K562 (cell line): ENCODE measurements around the gene DDC. TPM values are rescaled to one million over a fixed set of nuclear protein-coding genes. Genes with fewer than 3 reads are reported as not detected.

Experiments used
- ATAC-seq: fragments of 200-7000 bp; cut with Tn5 transposase; 3 replicates; pipeline ENCODE4 v1.9.1; 2020; ENCODE audit warnings: moderate library complexity
- BruUV-seq: library from RNA; stranded (reverse); fragments of 400-500 nt; replicated peaks from 2 replicates; lab custom pipeline; 2021; lab: Mats Ljungman, UMichigan
- CTCF ChIA-PET: fragments of 300-600 bp; formaldehyde crosslinking; extraction: SDS; loops from one replicate; lab custom pipeline; 2021; ENCODE audit warnings: low intra/inter-chr PET ratio; lab: Yijun Ruan, JAX
- POLR2A ChIA-PET: fragments of 300-600, 350-650 bp; sonication (Branson Sonifier 250); formaldehyde crosslinking; extraction: SDS; loops from one replicate; lab custom pipeline; 2021; ENCODE audit warnings: antibody characterized with exemption, inconsistent platforms; lab: Yijun Ruan, JAX
- DNase-seq, 4 experiments: peaks; one replicate each; pipeline versions ENCODE4 v3.0.0 to v3.0.0-alpha.2; 2011 to 2018; ENCODE audit warnings: low spot score in 3 of 4, mixed read lengths in 3 of 4; ENCODE audit errors: extremely low read depth in 1 of 4
- FAIRE-seq: peaks from 2 replicates; lab custom pipeline; 2011; peaks lifted over from hg19 to GRCh38; lab: Jason Lieb, UNC
- H2AFZ ChIP-seq: 2 replicates; pipeline ENCODE4 v1.6.0; 2011; ENCODE audit warnings: low read depth, low read length, control low read depth, inconsistent platforms
- H3K27ac ChIP-seq: fragments of 200-600 bp; 3 replicates; pipeline ENCODE4 v1.8.0; 2011; ENCODE audit warnings: low read depth, mild to moderate bottlenecking, control low read depth, inconsistent platforms, low read length, moderate library complexity, mixed read lengths; ENCODE audit errors: extremely low read depth
- H3K27me3 ChIP-seq, 2 experiments: fragments of 300-600 bp in 1 of 2; 2 replicates in 1 of 2; 3 replicates in 1 of 2; pipeline versions ENCODE4 v1.6.0 to v1.8.0; 2011; ENCODE audit warnings: inconsistent platforms in 2 of 2, low read length in 2 of 2, mild to moderate bottlenecking in 1 of 2, mixed read lengths in 1 of 2, moderate library complexity in 1 of 2; ENCODE audit not compliant: control insufficient read depth in 2 of 2, insufficient read depth in 2 of 2
- H3K36me3 ChIP-seq: fragments of 300-600 bp; 3 replicates; pipeline ENCODE4 v1.8.0; 2011; ENCODE audit warnings: mild to moderate bottlenecking, low read length, inconsistent platforms; ENCODE audit not compliant: control insufficient read depth, insufficient read depth
- H3K4me1 ChIP-seq, 2 experiments: fragments of 200-600 bp in 1 of 2; replicated peaks in 1 of 2; 2 replicates in 1 of 2; 3 replicates in 1 of 2; pipeline versions ENCODE4 v1.5.1 to v1.8.0; 2011; ENCODE audit warnings: inconsistent platforms in 2 of 2, low read length in 2 of 2, mild to moderate bottlenecking in 1 of 2, mixed read lengths in 1 of 2, moderate library complexity in 1 of 2; ENCODE audit not compliant: control insufficient read depth in 2 of 2, insufficient read depth in 2 of 2
- H3K4me2 ChIP-seq: 2 replicates; pipeline ENCODE4 v1.6.1; 2011; ENCODE audit warnings: low read length, control low read depth, inconsistent platforms, mixed read lengths; ENCODE audit not compliant: insufficient read depth
- H3K4me3 ChIP-seq: fragments of 200-600 bp; sonication (generic), shearing (Covaris generic); 2 replicates; pipeline ENCODE4 v1.5.1; 2016; ENCODE audit warnings: control low read depth, inconsistent platforms
- H3K79me2 ChIP-seq: fragments of 200-600 bp; 3 replicates; pipeline ENCODE4 v1.8.0; 2011; ENCODE audit warnings: low read length, inconsistent platforms; ENCODE audit not compliant: control insufficient read depth, insufficient read depth
- H3K9ac ChIP-seq, 2 experiments: 2 replicates each; pipeline versions ENCODE4 v1.6.0 to v1.6.1; 2011; ENCODE audit warnings: low read depth in 2 of 2, low read length in 2 of 2, control low read depth in 1 of 2, inconsistent platforms in 1 of 2, mild to moderate bottlenecking in 1 of 2, mixed read lengths in 1 of 2; ENCODE audit not compliant: insufficient read depth in 1 of 2
- H3K9me1 ChIP-seq: one replicate; pipeline ENCODE4 v1.6.0; 2011; ENCODE audit warnings: inconsistent platforms, mild to moderate bottlenecking, low read length, moderate library complexity; ENCODE audit not compliant: control insufficient read depth, insufficient read depth
- H3K9me3 ChIP-seq: replicated peaks from 2 replicates; pipeline ENCODE4 v1.5.1; 2011; ENCODE audit warnings: low read depth, low read length, inconsistent platforms; ENCODE audit not compliant: control insufficient read depth, insufficient read depth
- H4K20me1 ChIP-seq: replicated peaks from 2 replicates; pipeline ENCODE4 v1.6.1; 2011; ENCODE audit warnings: low read length, inconsistent platforms, mixed read lengths; ENCODE audit not compliant: control insufficient read depth, insufficient read depth
- ARHGAP35 ChIP-seq: fragments of 450-650 bp; IDR thresholded peaks from 2 replicates; pipeline ENCODE4 v1.6.1; 2018; ENCODE audit not compliant: partially characterized antibody
- CTCF ChIP-seq, 3 experiments: IDR thresholded peaks in 2 of 3; conservative IDR thresholded peaks in 1 of 3; 2 replicates each; pipeline ENCODE4 v1.5.1; 2011 to 2012; ENCODE audit warnings: low read length in 3 of 3, mild to moderate bottlenecking in 3 of 3, control low read depth in 2 of 3, improper control_type of control experiment in 1 of 3, inconsistent platforms in 1 of 3, low read depth in 1 of 3, mixed read lengths in 1 of 3, moderate library complexity in 1 of 3; ENCODE audit not compliant: insufficient read depth in 2 of 3
- POLR2G ChIP-seq: fragments of 200-400 bp; formaldehyde crosslinking; IDR thresholded peaks from 2 replicates; pipeline ENCODE4 v1.6.1; 2017; ENCODE audit warnings: low read depth, mild to moderate bottlenecking, antibody characterized with exemption, low read length, moderate library complexity
- TFAP4 ChIP-seq: sonication (generic); formaldehyde crosslinking; IDR thresholded peaks from 2 replicates; pipeline ENCODE4 v1.8.0; 2022; ENCODE audit warnings: missing genetic modification reagents, mild to moderate bottlenecking, moderate library complexity, borderline replicate concordance
- WGBS: fragments of 100-300 bp; shearing (Covaris generic); methylation state at CpG from one replicate; pipeline ENCODE4 v1.1.6; 2016; ENCODE audit warnings: low coverage, mixed read lengths; ENCODE audit not compliant: insufficient coverage; ENCODE audit errors: missing lambda C conversion rate; 5-methylcytosine and 5-hydroxymethylcytosine counted together
- in situ Hi-C: fragments of 300-500 bp; cut with MboI; formaldehyde crosslinking; loops from 4 replicates; pipeline ENCODE4 v1.15.0; 2018; ENCODE audit warnings: inconsistent platforms, mixed read lengths
- intact Hi-C: fragments of 100-400 bp; cut with micrococcal nuclease; formaldehyde crosslinking; loops from 2 replicates; pipeline ENCODE4 v1.14.2; 2022
- polyA plus RNA-seq, 8 experiments: library from polyadenylated mRNA; depleted of rRNA in 4 of 8; stranded (reverse) in 5 of 8; unstranded in 3 of 8; fragments of >200 nt; fragmentation: Nextera tagmentation in 2 of 8; fragmentation: Illumina TruSeq in 1 of 8; extraction: Ambion mirVana in 2 of 8; extraction: Trizol in 1 of 8; gene quantifications; 2 replicates each; pipeline versions ENCODE4 v1.2.1 to v1.2.3, GENCODE V29; 2011 to 2014; ENCODE audit warnings: inconsistent platforms in 1 of 8, missing spikeins in 1 of 8
- total RNA-seq, 7 experiments: library from RNA; depleted of rRNA in 6 of 7; stranded (reverse); fragments of >200 nt in 6 of 7; fragmentation: Illumina TruSeq in 2 of 7; extraction: Trizol in 2 of 7; gene quantifications; 2 replicates each; pipeline versions ENCODE4 v1.2.1 to v1.2.3, GENCODE V29; 2011 to 2021; ENCODE audit warnings: low replicate concordance in 1 of 7

Gene DDC
- total and polyA plus RNA-seq, 9 of the 15 experiments (the other 6 are each of a cell fraction or from before 2014, with no cell fraction given), result not detected

GRCh38 chr7:50588937-50589336 lies 23.7 kb upstream of the DDC start:
- TF ChIP-seq ARHGAP35 (no peak), POLR2G (peak; percentile 27; the same call in 1 of the 2 replicates), CTCF (IDR thresholded peaks at IDR 0.05 in 2 of 3, conservative IDR thresholded peaks at IDR 0.05 in 1 of 3; ENCODE audit: insufficient read depth in 2 of 3, low read depth in 1 of 3, low read length in 3 of 3) (peak; percentile 18 to 36 (median 27); a peak in 2 of 6 replicates), TFAP4 (CRISPR knock-in tag) (peak; percentile 33)
- TF ChIP-seq, all 486 proteins: peak for 3
- BruUV-seq, result no TSS peak
- Histone ChIP-seq H3K4me2 (no peak overlapping the region), H2AFZ (no peak overlapping the region), H3K4me1 (no peaks in the 10 kb centered on the region), H3K27me3 (no peaks in the 10 kb centered on the region; a peak in 2 of 5 replicates), H3K9me1 (no peaks in the 10 kb centered on the region), H4K20me1 (no peaks in the 10 kb centered on the region), H3K4me3 (no peak overlapping the region), H3K36me3 (peaks cover 13% of the 10 kb centered on the region; the same call in 2 of the 3 replicates), H3K9ac (no peak overlapping the region), H3K79me2 (no peaks in the 10 kb centered on the region), H3K27ac (no peak overlapping the region), H3K9me3 (0 out of 2 replicates have a peak, but pooled peaks cover 1% of the 10 kb centered on the region)
- ChIA-PET CTCF (no interaction called here), POLR2A (no interaction called here)
- DNase-seq (peak in 2 of 4 experiments; percentile 15 to 29), ATAC-seq (peak; percentile 77), FAIRE-seq (no peak)
- 30% methylated on average over 8 of the region's 8 CpGs for WGBS
- intact Hi-C loops, result no loop called here
- in situ Hi-C loops, result no loop called here
